SU-DHL-6 (cell line): Measurements from ENCODE around the gene HECW1.
"Not testable (repeated sequence)": the region's sequence is repeated elsewhere in the genome, so short reads cannot be mapped to it uniquely, and the experiment has no call there.

Experiments
- H2AFZ ChIP-seq: fragments of 200-600 bp; sonication (generic); 2 replicates; pipeline ENCODE4 v1.6.1; 2014; ENCODE audit warnings: low read depth, mild to moderate bottlenecking, moderate library complexity, mixed read lengths, antibody characterized with exemption, low read length; ENCODE audit not compliant: severe bottlenecking
- H3F3A ChIP-seq: fragments of 200-600 bp; shearing (Covaris generic); 2 replicates; pipeline ENCODE4 v1.6.0; 2016; ENCODE audit warnings: antibody characterized with exemption, mild to moderate bottlenecking; ENCODE audit not compliant: insufficient read depth
- H3K27ac ChIP-seq: fragments of 200-600 bp; sonication (generic); 2 replicates; pipeline ENCODE4 v1.5.1; 2016; ENCODE audit warnings: low read depth, mild to moderate bottlenecking, low read length, moderate library complexity, mixed read lengths
- H3K27me3 ChIP-seq: fragments of 200-600 bp; sonication (generic), shearing (Covaris generic); 2 replicates; pipeline ENCODE4 v1.6.0; 2014; ENCODE audit warnings: mild to moderate bottlenecking, low read length
- H3K36me3 ChIP-seq: fragments of 200-600 bp; sonication (generic); 2 replicates; pipeline ENCODE4 v1.6.1; 2014; ENCODE audit warnings: mild to moderate bottlenecking, low read length, mixed read lengths
- H3K4me2 ChIP-seq: fragments of 300-600, 200-600 bp; shearing (Covaris generic), sonication (generic); 2 replicates; pipeline ENCODE4 v1.6.0; 2014; ENCODE audit warnings: low read length, low read depth, mild to moderate bottlenecking; ENCODE audit not compliant: poor library complexity, severe bottlenecking
- H3K4me3 ChIP-seq: fragments of 200-600 bp; sonication (generic); 2 replicates; pipeline ENCODE4 v1.5.1; 2014; ENCODE audit warnings: antibody characterized with exemption, low read length, mild to moderate bottlenecking, mixed read lengths; ENCODE audit not compliant: insufficient read depth, poor library complexity, severe bottlenecking
- H3K79me2 ChIP-seq: fragments of 200-600 bp; sonication (generic); 2 replicates; pipeline ENCODE4 v1.6.1; 2014; ENCODE audit warnings: mild to moderate bottlenecking, low read length, moderate library complexity; ENCODE audit not compliant: insufficient read depth
- H3K9ac ChIP-seq: fragments of 200-600 bp; sonication (generic); 2 replicates; pipeline ENCODE4 v1.7.0; 2014; ENCODE audit warnings: mild to moderate bottlenecking, low read length
- H3K9me2 ChIP-seq: fragments of 200-600 bp; sonication (generic); replicated peaks from 2 replicates; pipeline ENCODE4 v1.6.1; 2014; ENCODE audit warnings: low read length; ENCODE audit not compliant: insufficient read depth
- H3K9me3 ChIP-seq: fragments of 200-600 bp; sonication (generic); 2 replicates; pipeline ENCODE4 v1.6.1; 2014; ENCODE audit warnings: low read length, mixed read lengths; ENCODE audit not compliant: insufficient read depth
- H4K20me1 ChIP-seq: fragments of 200-600 bp; sonication (generic); 2 replicates; pipeline ENCODE4 v1.6.1; 2014; ENCODE audit warnings: low read depth, mild to moderate bottlenecking, antibody characterized with exemption, low read length, moderate library complexity, mixed read lengths
- CTCF ChIP-seq: fragments of 200-600 bp; sonication (generic); IDR thresholded peaks from one replicate; pipeline ENCODE4 v1.5.1; 2017; ENCODE audit warnings: antibody characterized with exemption, mild to moderate bottlenecking, low read length, moderate library complexity; ENCODE audit not compliant: insufficient read depth, poor library complexity, severe bottlenecking
- EZH2phosphoT487 ChIP-seq: fragments of 200-600 bp; sonication (generic), shearing (Covaris generic); conservative IDR thresholded peaks from 2 replicates; pipeline ENCODE4 v1.6.1; 2018; ENCODE audit warnings: mild to moderate bottlenecking, antibody characterized with exemption, low read length, moderate library complexity, mixed read lengths

The HECW1 gene

GRCh38 chr7:43136064-43136463, 23.6 kb downstream of the HECW1 start:
- Histone ChIP-seq H3K27ac (no peak overlapping the region), H3K9me3 (no peaks in the 10 kb centered on the region), H4K20me1 (no peaks in the 10 kb centered on the region), H2AFZ (no peak overlapping the region), H3K4me3 (no peak overlapping the region), H3K9ac (no peak overlapping the region), H3F3A (no peaks in the 10 kb centered on the region), H3K27me3 (no peaks in the 10 kb centered on the region), H3K36me3 (no peaks in the 10 kb centered on the region), H3K4me2 (no peak overlapping the region), H3K9me2 (no peaks in the 10 kb centered on the region), H3K79me2 (no peaks in the 10 kb centered on the region)
- no peak for TF ChIP-seq EZH2phosphoT487
- TF ChIP-seq CTCF = no peak

- not testable (repeated sequence) for H3K27me3 ChIP-seq, H3K9me3 ChIP-seq, H4K20me1 ChIP-seq, H3K79me2 ChIP-seq, H3K9me2 ChIP-seq, H3K9ac ChIP-seq, H3K27ac ChIP-seq, H3K36me3 ChIP-seq, H2AFZ ChIP-seq, H3K4me2 ChIP-seq, H3F3A ChIP-seq, H3K4me3 ChIP-seq
Measured at GRCh38 chr7:43137121-43137744, 24.8 kb downstream of the HECW1 start.

GRCh38 chr7:43137811-43138210, 25.4 kb downstream of the HECW1 start:
- TF ChIP-seq CTCF = no peak
- TF ChIP-seq EZH2phosphoT487 = no peak
- no peak overlapping the region for H3K4me3 ChIP-seq
- H3K36me3 ChIP-seq = no peaks in the 10 kb centered on the region
- H3K27ac ChIP-seq = no peak overlapping the region
- no peaks in the 10 kb centered on the region for H3K9me2 ChIP-seq
- no peaks in the 10 kb centered on the region for H3K27me3 ChIP-seq
- no peaks in the 10 kb centered on the region for H3F3A ChIP-seq
- no peaks in the 10 kb centered on the region for H3K9me3 ChIP-seq
- no peaks in the 10 kb centered on the region for H3K79me2 ChIP-seq
- H2AFZ ChIP-seq = no peak overlapping the region
- no peak overlapping the region for H3K9ac ChIP-seq
- H4K20me1 ChIP-seq = no peaks in the 10 kb centered on the region
- no peak overlapping the region for H3K4me2 ChIP-seq

GRCh38 chr7:43138710-43139109, 26.3 kb downstream of the HECW1 start:
- Histone ChIP-seq H3K9ac (no peak overlapping the region), H3K27ac (no peak overlapping the region)

More at GRCh38 chr7:43138710-43139109, 26.3 kb downstream of the HECW1 start:
- Histone ChIP-seq H3K36me3 (no peaks in the 10 kb centered on the region), H3K4me2 (no peak overlapping the region), H2AFZ (no peak overlapping the region), H3K27me3 (no peaks in the 10 kb centered on the region), H3F3A (no peaks in the 10 kb centered on the region), H3K79me2 (no peaks in the 10 kb centered on the region), H3K4me3 (no peak overlapping the region), H4K20me1 (no peaks in the 10 kb centered on the region), H3K9me3 (no peaks in the 10 kb centered on the region), H3K9me2 (no peaks in the 10 kb centered on the region)
- no peak for TF ChIP-seq CTCF
- TF ChIP-seq EZH2phosphoT487 = no peak
